Neural cell (in vitro differentiated cells): ENCODE measurements around the gene CNNM3. TPM values are rescaled to one million over a fixed set of nuclear protein-coding genes. Genes with fewer than 3 reads are reported as not detected.

Experiments
- H2AFZ ChIP-seq: fragments of 200-600, 300-800 bp; sonication (generic), shearing (Covaris generic); 2 replicates; pipeline ENCODE4 v1.6.0; 2014; ENCODE audit warnings: low read depth, mild to moderate bottlenecking, antibody characterized with exemption, low read length, moderate library complexity
- H3F3A ChIP-seq: fragments of 200-600 bp; shearing (Covaris generic); 2 replicates; pipeline ENCODE4 v1.6.1; 2016; ENCODE audit warnings: mild to moderate bottlenecking, moderate library complexity, mixed read lengths, antibody characterized with exemption, low read length; ENCODE audit not compliant: insufficient read depth, poor library complexity, severe bottlenecking
- H3K27ac ChIP-seq: fragments of 200-600, 300-800 bp; sonication (generic), shearing (Covaris generic); 2 replicates; pipeline ENCODE4 v1.5.1; 2014; ENCODE audit warnings: mild to moderate bottlenecking, low read length, moderate library complexity
- H3K27me3 ChIP-seq: fragments of 300-800, 200-600 bp; sonication (generic), shearing (Covaris generic); 2 replicates; pipeline ENCODE4 v1.6.0; 2014; ENCODE audit warnings: mild to moderate bottlenecking, low read depth, low read length, moderate library complexity; ENCODE audit not compliant: insufficient read depth
- H3K36me3 ChIP-seq: fragments of 300-800, 200-600 bp; sonication (generic), shearing (Covaris generic); 2 replicates; pipeline ENCODE4 v1.5.1; 2014; ENCODE audit warnings: mild to moderate bottlenecking, antibody characterized with exemption, low read length, moderate library complexity; ENCODE audit not compliant: insufficient read depth
- H3K4me2 ChIP-seq: fragments of 300-800, 200-600 bp; sonication (generic), shearing (Covaris generic); 2 replicates; pipeline ENCODE4 v1.6.0; 2014; ENCODE audit warnings: mild to moderate bottlenecking, low read length
- H3K4me3 ChIP-seq: fragments of 300-800, 200-600 bp; sonication (generic), shearing (Covaris generic); 2 replicates; pipeline ENCODE4 v1.5.1; 2014; ENCODE audit warnings: mild to moderate bottlenecking, low read length, moderate library complexity
- H3K79me2 ChIP-seq: fragments of 200-600 bp; shearing (Covaris generic); replicated peaks from 2 replicates; pipeline ENCODE4 v1.6.0; 2014; ENCODE audit warnings: mild to moderate bottlenecking, low read length, moderate library complexity; ENCODE audit not compliant: insufficient read depth
- H3K9ac ChIP-seq: fragments of 300-800, 200-600 bp; sonication (generic), shearing (Covaris generic); 2 replicates; pipeline ENCODE4 v1.6.1; 2016; ENCODE audit warnings: mild to moderate bottlenecking, low read length, mixed read lengths
- H3K9me2 ChIP-seq: fragments of 200-600 bp; shearing (Covaris generic); 2 replicates; pipeline ENCODE4 v1.6.1; 2016; ENCODE audit warnings: mild to moderate bottlenecking, low read length, mixed read lengths; ENCODE audit not compliant: insufficient read depth
- H3K9me3 ChIP-seq: fragments of 200-600, 300-800 bp; sonication (generic), shearing (Covaris generic); 2 replicates; pipeline ENCODE4 v1.6.1; 2016; ENCODE audit warnings: mild to moderate bottlenecking, mixed run types, low read length, moderate library complexity, mixed read lengths
- H4K20me1 ChIP-seq: fragments of 200-600 bp; shearing (Covaris generic); 2 replicates; pipeline ENCODE4 v1.6.1; 2016; ENCODE audit warnings: mild to moderate bottlenecking, mixed run types; ENCODE audit not compliant: insufficient read depth
- CTCF ChIP-seq: fragments of 450-650 bp; IDR thresholded peaks from 2 replicates; pipeline ENCODE4 v1.5.1; 2014; ENCODE audit warnings: antibody characterized with exemption, mild to moderate bottlenecking, moderate library complexity; ENCODE audit not compliant: poor library complexity, severe bottlenecking
- EP300 ChIP-seq: fragments of 450-650 bp; conservative IDR thresholded peaks from 2 replicates; pipeline ENCODE4 v1.6.1; 2014; ENCODE audit warnings: antibody characterized with exemption, mild to moderate bottlenecking, moderate library complexity; ENCODE audit not compliant: poor library complexity, severe bottlenecking
- EZH2 ChIP-seq: fragments of 200-600, 300-800 bp; shearing (Covaris generic), sonication (generic); IDR thresholded peaks from 2 replicates; pipeline ENCODE4 v1.6.1; 2014; ENCODE audit warnings: antibody characterized with exemption, low read length, borderline replicate concordance, mild to moderate bottlenecking; ENCODE audit not compliant: insufficient read depth, poor library complexity, severe bottlenecking
- MXI1 ChIP-seq: fragments of 450-650 bp; conservative IDR thresholded peaks from 2 replicates; pipeline ENCODE4 v1.6.1; 2014; ENCODE audit warnings: antibody characterized with exemption, mild to moderate bottlenecking; ENCODE audit not compliant: poor library complexity, severe bottlenecking
- POLR2AphosphoS5 ChIP-seq: IDR thresholded peaks from 2 replicates; pipeline ENCODE4 v1.6.1; 2012
- RAD21 ChIP-seq: fragments of 450-650 bp; conservative IDR thresholded peaks from 2 replicates; pipeline ENCODE4 v1.6.1; 2014; ENCODE audit warnings: antibody characterized with exemption, mild to moderate bottlenecking, moderate library complexity
- SMC3 ChIP-seq: fragments of 450-650 bp; conservative IDR thresholded peaks from 2 replicates; pipeline ENCODE4 v1.6.1; 2014; ENCODE audit warnings: antibody characterized with exemption, mild to moderate bottlenecking, moderate library complexity; ENCODE audit not compliant: poor library complexity
- TAF1 ChIP-seq: IDR thresholded peaks from 2 replicates; pipeline ENCODE4 v1.6.1; 2012; ENCODE audit warnings: low read depth
- polyA plus RNA-seq: library from polyadenylated mRNA; depleted of rRNA; stranded (reverse); fragments of >200 nt; gene quantifications from 2 replicates; pipeline ENCODE4 v1.2.3, GENCODE V29; 2014
- TF ChIP-seq, protein P1 (sequence below): IDR thresholded peaks from 2 replicates; pipeline ENCODE4 v1.6.1; 2012; ENCODE audit warnings: borderline replicate concordance

The CNNM3 gene
- polyA plus RNA-seq, 1 donor from 2014 or later: 9.6 TPM

DNA sequence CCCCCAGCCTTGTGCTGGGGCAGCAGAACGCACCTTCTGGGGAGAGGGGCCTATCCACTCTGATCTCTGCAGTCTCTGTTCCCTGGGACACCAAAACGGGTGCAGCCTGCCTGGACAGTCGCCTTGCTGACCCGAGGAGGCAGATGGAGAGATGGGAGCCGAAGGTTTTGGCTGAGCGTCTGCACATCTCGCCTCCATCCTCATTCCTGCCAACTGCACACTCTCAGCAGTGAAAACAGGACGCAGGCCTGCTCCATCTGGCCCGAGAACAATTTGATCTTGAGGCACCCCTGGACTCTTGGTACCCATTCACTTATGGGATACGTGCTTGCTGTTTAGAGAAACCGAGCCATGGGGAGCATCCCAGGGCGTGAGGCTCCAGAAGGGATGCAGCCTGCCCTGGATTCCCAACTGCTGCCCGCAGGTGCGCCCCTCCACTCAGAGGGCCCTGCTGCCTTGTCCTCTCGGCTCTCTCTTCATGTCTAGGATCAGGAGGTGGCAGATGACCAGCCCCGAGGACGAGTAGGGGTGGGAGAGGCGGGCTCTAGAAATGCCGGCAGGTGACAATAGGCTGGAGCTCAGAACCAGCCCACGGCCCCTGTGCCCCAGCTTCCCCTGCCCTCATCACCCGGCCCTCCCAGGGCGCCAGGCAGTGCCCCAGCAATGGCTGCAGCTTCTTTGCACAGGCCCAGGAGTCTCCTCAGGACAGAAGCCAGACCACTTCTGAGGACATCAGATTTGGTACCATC is 62.9 kb downstream of the CNNM3 start:
- Histone ChIP-seq H3K79me2 (no peaks in the 10 kb centered on the region), H3K36me3 (no peaks in the 10 kb centered on the region), H3K9me2 (no peaks in the 10 kb centered on the region), H3K4me2 (no peak overlapping the region), H3K27me3 (no peaks in the 10 kb centered on the region), H2AFZ (no peak overlapping the region), H3K9me3 (no peaks in the 10 kb centered on the region), H3K27ac (no peak overlapping the region), H3K9ac (no peak overlapping the region), H3F3A (no peaks in the 10 kb centered on the region), H4K20me1 (no peaks in the 10 kb centered on the region), H3K4me3 (no peak overlapping the region)
- TF ChIP-seq TAF1: no peak
- no peak for TF ChIP-seq RAD21
- no peak for TF ChIP-seq CTCF
- no peak for TF ChIP-seq EZH2
- TF ChIP-seq POLR2AphosphoS5: no peak
- no peak for TF ChIP-seq SMC3
- TF ChIP-seq, protein P1, sequence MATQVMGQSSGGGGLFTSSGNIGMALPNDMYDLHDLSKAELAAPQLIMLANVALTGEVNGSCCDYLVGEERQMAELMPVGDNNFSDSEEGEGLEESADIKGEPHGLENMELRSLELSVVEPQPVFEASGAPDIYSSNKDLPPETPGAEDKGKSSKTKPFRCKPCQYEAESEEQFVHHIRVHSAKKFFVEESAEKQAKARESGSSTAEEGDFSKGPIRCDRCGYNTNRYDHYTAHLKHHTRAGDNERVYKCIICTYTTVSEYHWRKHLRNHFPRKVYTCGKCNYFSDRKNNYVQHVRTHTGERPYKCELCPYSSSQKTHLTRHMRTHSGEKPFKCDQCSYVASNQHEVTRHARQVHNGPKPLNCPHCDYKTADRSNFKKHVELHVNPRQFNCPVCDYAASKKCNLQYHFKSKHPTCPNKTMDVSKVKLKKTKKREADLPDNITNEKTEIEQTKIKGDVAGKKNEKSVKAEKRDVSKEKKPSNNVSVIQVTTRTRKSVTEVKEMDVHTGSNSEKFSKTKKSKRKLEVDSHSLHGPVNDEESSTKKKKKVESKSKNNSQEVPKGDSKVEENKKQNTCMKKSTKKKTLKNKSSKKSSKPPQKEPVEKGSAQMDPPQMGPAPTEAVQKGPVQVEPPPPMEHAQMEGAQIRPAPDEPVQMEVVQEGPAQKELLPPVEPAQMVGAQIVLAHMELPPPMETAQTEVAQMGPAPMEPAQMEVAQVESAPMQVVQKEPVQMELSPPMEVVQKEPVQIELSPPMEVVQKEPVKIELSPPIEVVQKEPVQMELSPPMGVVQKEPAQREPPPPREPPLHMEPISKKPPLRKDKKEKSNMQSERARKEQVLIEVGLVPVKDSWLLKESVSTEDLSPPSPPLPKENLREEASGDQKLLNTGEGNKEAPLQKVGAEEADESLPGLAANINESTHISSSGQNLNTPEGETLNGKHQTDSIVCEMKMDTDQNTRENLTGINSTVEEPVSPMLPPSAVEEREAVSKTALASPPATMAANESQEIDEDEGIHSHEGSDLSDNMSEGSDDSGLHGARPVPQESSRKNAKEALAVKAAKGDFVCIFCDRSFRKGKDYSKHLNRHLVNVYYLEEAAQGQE: no peak
- TF ChIP-seq EP300: no peak

GRCh38 chr2:96879545-96880040 is 63.5 kb downstream of the CNNM3 start:
- H3K27ac ChIP-seq: no peak overlapping the region
- no peaks in the 10 kb centered on the region for H3K36me3 ChIP-seq
- no peak for TF ChIP-seq TAF1
- no peak for TF ChIP-seq EP300
- TF ChIP-seq RAD21: no peak
- TF ChIP-seq EZH2: no peak
- TF ChIP-seq, protein P1: no peak
- no peak for TF ChIP-seq POLR2AphosphoS5
- no peak for TF ChIP-seq SMC3
- TF ChIP-seq CTCF: no peak
- TF ChIP-seq MXI1: no peak
- H3K9me3 ChIP-seq: no peaks in the 10 kb centered on the region
- H3K4me3 ChIP-seq: no peak overlapping the region
- H4K20me1 ChIP-seq: no peaks in the 10 kb centered on the region
- no peaks in the 10 kb centered on the region for H3F3A ChIP-seq
- no peaks in the 10 kb centered on the region for H3K9me2 ChIP-seq
- no peak overlapping the region for H3K9ac ChIP-seq
- no peaks in the 10 kb centered on the region for H3K27me3 ChIP-seq
- no peak overlapping the region for H3K4me2 ChIP-seq
- H2AFZ ChIP-seq: no peak overlapping the region
- H3K79me2 ChIP-seq: no peaks in the 10 kb centered on the region
